Gastroesophageal sphincter (tissue), 3 donors: Measurements from ENCODE around the gene ZNF331.
A peak's percentile ranks its signal among the peaks of the same experiment; 100 is the strongest.

Experiments used
- POLR2A ChIP-seq, 2 donors: fragments of 450-650 bp; IDR thresholded peaks; one replicate each; pipeline ENCODE4 v1.6.1; 2017; ENCODE audit warnings: antibody characterized with exemption in 2 of 2, mild to moderate bottlenecking in 2 of 2, moderate library complexity in 1 of 2
- POLR2AphosphoS5 ChIP-seq: sonication (generic); formaldehyde crosslinking; IDR thresholded peaks from one replicate; pipeline ENCODE4 v1.6.1; 2017; ENCODE audit warnings: antibody characterized with exemption
- TF ChIP-seq, protein P1 (sequence below), 4 experiments: fragments of 200-600 bp in 2 of 4; fragments of 450-650 bp in 2 of 4; sonication (generic) in 1 of 4; IDR thresholded peaks; one replicate each; pipeline ENCODE4 v1.5.1; 2017 to 2019; ENCODE audit warnings: antibody characterized with exemption in 4 of 4, mild to moderate bottlenecking in 2 of 4, moderate library complexity in 2 of 4

DNA sequence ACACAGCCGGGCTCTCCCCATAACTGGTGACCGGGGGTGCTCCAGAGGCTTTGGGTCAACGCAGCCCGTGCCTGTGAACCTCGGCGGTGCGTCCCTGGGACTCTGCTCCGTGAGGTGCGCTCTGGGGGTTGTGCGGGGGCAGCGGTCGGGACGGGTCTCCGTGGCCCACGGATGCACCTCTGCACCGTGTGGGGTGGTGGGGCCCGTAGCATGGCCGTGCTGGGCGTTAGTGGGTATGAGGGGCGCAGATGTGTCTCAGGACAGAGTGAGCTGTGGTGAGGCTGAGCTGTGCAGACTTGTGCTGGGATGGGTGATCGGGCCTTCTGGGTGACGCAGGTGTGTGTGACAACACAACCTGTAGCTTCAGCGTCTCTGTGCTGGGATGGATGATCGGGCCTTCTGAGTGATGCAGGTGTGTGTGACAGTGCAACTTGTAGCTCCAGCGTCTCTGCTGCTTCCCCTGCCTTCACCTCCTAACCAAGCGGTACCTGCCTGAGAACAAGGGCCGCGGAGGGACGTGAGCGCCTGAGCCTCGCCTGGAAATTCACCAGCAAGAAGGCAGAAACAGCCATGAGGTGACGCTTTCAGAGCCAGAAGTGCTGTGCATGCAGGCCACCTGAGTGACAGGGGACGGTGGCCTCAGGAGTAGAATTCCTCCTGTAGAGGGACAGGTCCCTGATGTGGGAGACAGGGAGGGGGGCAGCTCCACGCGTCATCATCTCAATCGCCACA is 599 bp downstream of the ZNF331 start:
- TF ChIP-seq, protein P1, sequence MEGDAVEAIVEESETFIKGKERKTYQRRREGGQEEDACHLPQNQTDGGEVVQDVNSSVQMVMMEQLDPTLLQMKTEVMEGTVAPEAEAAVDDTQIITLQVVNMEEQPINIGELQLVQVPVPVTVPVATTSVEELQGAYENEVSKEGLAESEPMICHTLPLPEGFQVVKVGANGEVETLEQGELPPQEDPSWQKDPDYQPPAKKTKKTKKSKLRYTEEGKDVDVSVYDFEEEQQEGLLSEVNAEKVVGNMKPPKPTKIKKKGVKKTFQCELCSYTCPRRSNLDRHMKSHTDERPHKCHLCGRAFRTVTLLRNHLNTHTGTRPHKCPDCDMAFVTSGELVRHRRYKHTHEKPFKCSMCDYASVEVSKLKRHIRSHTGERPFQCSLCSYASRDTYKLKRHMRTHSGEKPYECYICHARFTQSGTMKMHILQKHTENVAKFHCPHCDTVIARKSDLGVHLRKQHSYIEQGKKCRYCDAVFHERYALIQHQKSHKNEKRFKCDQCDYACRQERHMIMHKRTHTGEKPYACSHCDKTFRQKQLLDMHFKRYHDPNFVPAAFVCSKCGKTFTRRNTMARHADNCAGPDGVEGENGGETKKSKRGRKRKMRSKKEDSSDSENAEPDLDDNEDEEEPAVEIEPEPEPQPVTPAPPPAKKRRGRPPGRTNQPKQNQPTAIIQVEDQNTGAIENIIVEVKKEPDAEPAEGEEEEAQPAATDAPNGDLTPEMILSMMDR (IDR thresholded peaks at IDR 0.05): no peak
- TF ChIP-seq POLR2A (IDR thresholded peaks at IDR 0.05) (peak in 1 of 2 donors; percentile 1), POLR2AphosphoS5 (no peak)
